ENCODE data around the gene IQCH. TPM values are rescaled to one million over a fixed set of nuclear protein-coding genes. Genes with fewer than 3 reads are reported as not detected.

IQCH gene
- total RNA-seq, 1 experiment from 2014 or later: 2.1 TPM

DNA sequence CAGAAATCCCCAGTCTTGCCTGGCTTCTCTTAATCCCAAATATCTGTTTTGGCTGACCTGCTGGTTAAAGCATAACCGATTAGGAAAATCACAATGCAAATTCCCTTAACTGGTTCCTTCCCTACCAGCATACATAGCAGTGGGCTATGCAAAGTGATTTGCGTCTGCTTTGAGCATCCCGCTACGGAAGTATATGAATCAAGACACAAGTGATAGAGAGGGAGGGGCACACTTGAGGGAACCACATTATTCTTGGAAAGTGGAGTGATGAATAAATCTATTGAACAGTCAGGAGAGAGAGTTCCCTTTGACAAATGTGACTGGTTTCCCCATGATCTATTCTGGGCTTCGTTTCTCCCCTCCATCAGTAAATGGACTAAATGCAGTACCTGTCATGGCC, 146.8 kb downstream of the IQCH start:
- Histone ChIP-seq H3K9me3 (ENCODE audit: low read length) (no peaks in the 10 kb centered on the region), H3K36me3 (ENCODE audit: low read depth, low read length) (no peaks in the 10 kb centered on the region), H3K4me1 (ENCODE audit: insufficient read depth, low read length) (no peaks in the 10 kb centered on the region; the same call in 1 of the 2 replicates), H3K27me3 (ENCODE audit: low read length) (no peaks in the 10 kb centered on the region), H3F3A (ENCODE audit: low read length, unreplicated experiment) (no peaks in the 10 kb centered on the region), H4K20me1 (ENCODE audit: low read length) (no peaks in the 10 kb centered on the region), H3K27ac (ENCODE audit: low read length) (no peak overlapping the region), H3K4me3 (ENCODE audit: low read length) (no peak overlapping the region), H2AFZ (ENCODE audit: low read length) (no peak overlapping the region), H3K9me2 (replicated peaks; ENCODE audit: low read length) (no peaks in the 10 kb centered on the region), H3K79me2 (ENCODE audit: low read length) (no peaks in the 10 kb centered on the region), H3K9ac (ENCODE audit: low read length) (no peak overlapping the region), H3K4me2 (ENCODE audit: low read length) (no peak overlapping the region)
- ATAC-seq (no peak), DNase-seq (no peak)
- ChIA-PET POLR2A (ENCODE audit: unreplicated experiment) (no interaction called here), CTCF (no interaction called here)
- intact Hi-C loops (cut with micrococcal nuclease): no loop called here
- TF ChIP-seq EZH2 (IDR thresholded peaks at IDR 0.05; ENCODE audit: low read length, unreplicated experiment): no peak
- TF ChIP-seq EZH2phosphoT487 (IDR thresholded peaks at IDR 0.05; ENCODE audit: borderline replicate concordance, low read length): no peak
- TF ChIP-seq, protein P1, sequence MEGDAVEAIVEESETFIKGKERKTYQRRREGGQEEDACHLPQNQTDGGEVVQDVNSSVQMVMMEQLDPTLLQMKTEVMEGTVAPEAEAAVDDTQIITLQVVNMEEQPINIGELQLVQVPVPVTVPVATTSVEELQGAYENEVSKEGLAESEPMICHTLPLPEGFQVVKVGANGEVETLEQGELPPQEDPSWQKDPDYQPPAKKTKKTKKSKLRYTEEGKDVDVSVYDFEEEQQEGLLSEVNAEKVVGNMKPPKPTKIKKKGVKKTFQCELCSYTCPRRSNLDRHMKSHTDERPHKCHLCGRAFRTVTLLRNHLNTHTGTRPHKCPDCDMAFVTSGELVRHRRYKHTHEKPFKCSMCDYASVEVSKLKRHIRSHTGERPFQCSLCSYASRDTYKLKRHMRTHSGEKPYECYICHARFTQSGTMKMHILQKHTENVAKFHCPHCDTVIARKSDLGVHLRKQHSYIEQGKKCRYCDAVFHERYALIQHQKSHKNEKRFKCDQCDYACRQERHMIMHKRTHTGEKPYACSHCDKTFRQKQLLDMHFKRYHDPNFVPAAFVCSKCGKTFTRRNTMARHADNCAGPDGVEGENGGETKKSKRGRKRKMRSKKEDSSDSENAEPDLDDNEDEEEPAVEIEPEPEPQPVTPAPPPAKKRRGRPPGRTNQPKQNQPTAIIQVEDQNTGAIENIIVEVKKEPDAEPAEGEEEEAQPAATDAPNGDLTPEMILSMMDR (conservative IDR thresholded peaks at IDR 0.05; ENCODE audit: low read depth, low read length): no peak
- BruUV-seq (replicated peaks): no TSS peak

- H3K79me2 ChIP-seq (ENCODE audit: low read length): no peaks in the 10 kb centered on the region
- no peaks in the 10 kb centered on the region for H4K20me1 ChIP-seq (ENCODE audit: low read length)
- DNase-seq: no peak
- no peaks in the 10 kb centered on the region for H3K9me2 ChIP-seq (replicated peaks; ENCODE audit: low read length)
- no peak for ATAC-seq
- intact Hi-C loops (cut with micrococcal nuclease): no loop called here
- no peak overlapping the region for H3K27ac ChIP-seq (ENCODE audit: low read length)
- H3K27me3 ChIP-seq (ENCODE audit: low read length): no peaks in the 10 kb centered on the region
- no TSS peak for BruUV-seq (replicated peaks)
- ChIA-PET POLR2A (ENCODE audit: unreplicated experiment) (no interaction called here), CTCF (no interaction called here)
- no peaks in the 10 kb centered on the region; the same call in 1 of the 2 replicates for H3K4me1 ChIP-seq (ENCODE audit: insufficient read depth, low read length)
- H3F3A ChIP-seq (ENCODE audit: low read length, unreplicated experiment): no peaks in the 10 kb centered on the region
- H2AFZ ChIP-seq (ENCODE audit: low read length): no peak overlapping the region
- no peak overlapping the region for H3K4me2 ChIP-seq (ENCODE audit: low read length)
- no peaks in the 10 kb centered on the region for H3K36me3 ChIP-seq (ENCODE audit: low read depth, low read length)
- H3K4me3 ChIP-seq (ENCODE audit: low read length): no peak overlapping the region
- no peak overlapping the region for H3K9ac ChIP-seq (ENCODE audit: low read length)
- TF ChIP-seq EZH2 (IDR thresholded peaks at IDR 0.05; ENCODE audit: low read length, unreplicated experiment) (no peak), EZH2phosphoT487 (IDR thresholded peaks at IDR 0.05; ENCODE audit: borderline replicate concordance, low read length) (no peak)
- no peaks in the 10 kb centered on the region for H3K9me3 ChIP-seq (ENCODE audit: low read length)
These were observed 149.0 kb downstream of the IQCH start for GRCh38 chr15:67403428-67404154.

DNA sequence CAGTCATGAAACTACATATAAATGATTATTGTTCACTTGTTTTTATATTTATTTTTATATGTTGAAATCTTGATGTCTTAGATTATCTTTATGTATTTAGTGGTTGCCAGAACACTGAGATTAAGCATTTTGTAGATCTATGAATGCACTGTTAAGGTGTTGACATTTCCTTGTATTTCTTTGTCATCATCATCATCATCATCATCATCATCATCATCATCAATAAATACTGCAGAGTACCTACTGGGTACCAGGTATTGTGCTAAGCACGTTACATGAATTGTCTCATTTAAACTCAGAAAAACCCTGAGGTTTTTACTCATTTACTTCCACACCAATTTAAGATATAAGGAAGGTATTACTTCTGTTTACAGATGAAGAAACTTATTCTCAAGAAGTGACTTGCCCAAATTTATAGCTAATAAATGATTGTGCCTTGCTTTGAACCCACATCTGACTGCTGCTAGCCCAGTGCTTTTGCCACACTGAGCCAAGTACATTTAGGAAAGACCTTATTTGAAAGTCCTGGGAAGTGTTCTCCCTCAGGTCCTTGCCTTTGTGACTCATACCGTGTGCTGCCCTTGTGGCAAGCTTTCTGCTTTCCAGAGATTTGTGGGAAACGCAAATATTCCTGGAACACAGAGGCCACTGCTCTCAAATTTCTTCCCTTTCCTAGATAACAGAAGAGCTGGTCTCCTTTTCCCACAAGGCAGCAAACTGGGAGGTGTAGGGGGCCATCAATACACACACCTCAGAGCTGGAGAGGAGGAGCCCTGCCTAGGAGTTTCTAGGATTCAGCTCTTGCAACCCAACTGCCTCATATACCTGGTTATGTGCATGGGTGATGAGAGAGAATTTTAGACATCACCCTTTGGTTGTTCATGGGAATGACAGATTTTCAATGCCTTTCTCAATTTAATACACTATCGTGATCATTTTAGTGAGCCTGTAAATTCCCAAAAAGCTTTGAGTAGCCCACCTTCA, 150.9 kb downstream of the IQCH start:
- POLR2A ChIA-PET (ENCODE audit: unreplicated experiment): no interaction called here
- no peaks in the 10 kb centered on the region for H3K9me3 ChIP-seq (ENCODE audit: low read length)
- 0 out of 2 replicates have a peak, but pooled peaks have one; percentile 27 for ATAC-seq

More for the DNA sequence above, 150.9 kb downstream of the IQCH start:
- Histone ChIP-seq H2AFZ (ENCODE audit: low read length) (no peak overlapping the region), H3K4me2 (ENCODE audit: low read length) (no peak overlapping the region), H3F3A (ENCODE audit: low read length, unreplicated experiment) (no peaks in the 10 kb centered on the region), H3K9me2 (replicated peaks; ENCODE audit: low read length) (no peaks in the 10 kb centered on the region), H3K36me3 (ENCODE audit: low read depth, low read length) (no peaks in the 10 kb centered on the region), H3K27ac (ENCODE audit: low read length) (no peak overlapping the region), H3K79me2 (ENCODE audit: low read length) (no peaks in the 10 kb centered on the region), H4K20me1 (ENCODE audit: low read length) (no peaks in the 10 kb centered on the region), H3K27me3 (ENCODE audit: low read length) (no peaks in the 10 kb centered on the region), H3K4me1 (ENCODE audit: insufficient read depth, low read length) (no peaks in the 10 kb centered on the region; the same call in 1 of the 2 replicates), H3K9ac (ENCODE audit: low read length) (no peak overlapping the region), H3K4me3 (ENCODE audit: low read length) (no peak overlapping the region)
- intact Hi-C loops (cut with micrococcal nuclease): no loop called here
- peak; percentile 28 for DNase-seq
- no TSS peak for BruUV-seq (replicated peaks)
- TF ChIP-seq EZH2 (IDR thresholded peaks at IDR 0.05; ENCODE audit: low read length, unreplicated experiment) (no peak), EZH2phosphoT487 (IDR thresholded peaks at IDR 0.05; ENCODE audit: borderline replicate concordance, low read length) (no peak)
- TF ChIP-seq, protein P1 (conservative IDR thresholded peaks at IDR 0.05; ENCODE audit: low read depth, low read length): no peak
- CTCF ChIA-PET: no interaction called here

Data from PC-3 (cell line).